ENCODE measurements around the gene GNAZ.

Gene GNAZ

DNA sequence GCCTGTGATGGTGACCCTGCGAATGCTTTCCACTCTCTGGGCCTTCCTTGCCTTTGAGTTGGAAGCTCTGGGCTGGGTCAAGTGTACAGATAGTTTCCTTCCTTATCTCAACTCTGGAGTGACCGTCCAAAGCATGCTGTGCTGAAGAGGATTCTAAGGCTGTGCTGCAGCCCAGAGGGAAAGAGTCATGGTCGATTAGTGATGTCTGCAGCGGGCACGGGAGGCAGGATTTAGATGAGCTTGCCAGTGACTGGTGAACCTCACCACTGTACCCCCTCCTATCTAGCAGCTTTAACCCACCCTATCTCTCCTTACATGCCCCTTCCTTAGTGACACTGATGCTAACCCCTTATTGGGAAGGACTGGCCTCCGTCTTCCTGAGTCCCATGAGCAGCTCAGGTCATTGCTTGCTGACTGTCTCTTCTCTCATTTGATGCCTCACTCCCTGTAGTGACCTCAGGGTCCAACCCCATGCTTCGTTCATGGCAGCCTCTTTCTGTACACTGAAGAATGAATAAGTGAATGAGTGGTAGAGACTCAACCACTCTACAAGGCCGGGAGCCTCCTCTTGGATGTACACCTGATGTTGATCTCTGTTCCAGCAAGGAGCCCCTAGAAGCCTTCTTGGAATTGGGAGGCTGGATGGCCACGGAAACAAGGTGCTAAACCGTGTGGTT lies 6.7 kb downstream of the GNAZ start:
- no peak for ATAC-seq
- no peaks in the 10 kb centered on the region for H3K36me3 Mint-ChIP-seq
- no peaks in the 10 kb centered on the region for H3K4me1 Mint-ChIP-seq
- no peak overlapping the region for H3K27ac Mint-ChIP-seq
- H3K27me3 Mint-ChIP-seq = peaks cover 24% of the 10 kb centered on the region
- H3K9me3 Mint-ChIP-seq = no peaks in the 10 kb centered on the region
- H3K4me3 Mint-ChIP-seq = no peak overlapping the region

DNA sequence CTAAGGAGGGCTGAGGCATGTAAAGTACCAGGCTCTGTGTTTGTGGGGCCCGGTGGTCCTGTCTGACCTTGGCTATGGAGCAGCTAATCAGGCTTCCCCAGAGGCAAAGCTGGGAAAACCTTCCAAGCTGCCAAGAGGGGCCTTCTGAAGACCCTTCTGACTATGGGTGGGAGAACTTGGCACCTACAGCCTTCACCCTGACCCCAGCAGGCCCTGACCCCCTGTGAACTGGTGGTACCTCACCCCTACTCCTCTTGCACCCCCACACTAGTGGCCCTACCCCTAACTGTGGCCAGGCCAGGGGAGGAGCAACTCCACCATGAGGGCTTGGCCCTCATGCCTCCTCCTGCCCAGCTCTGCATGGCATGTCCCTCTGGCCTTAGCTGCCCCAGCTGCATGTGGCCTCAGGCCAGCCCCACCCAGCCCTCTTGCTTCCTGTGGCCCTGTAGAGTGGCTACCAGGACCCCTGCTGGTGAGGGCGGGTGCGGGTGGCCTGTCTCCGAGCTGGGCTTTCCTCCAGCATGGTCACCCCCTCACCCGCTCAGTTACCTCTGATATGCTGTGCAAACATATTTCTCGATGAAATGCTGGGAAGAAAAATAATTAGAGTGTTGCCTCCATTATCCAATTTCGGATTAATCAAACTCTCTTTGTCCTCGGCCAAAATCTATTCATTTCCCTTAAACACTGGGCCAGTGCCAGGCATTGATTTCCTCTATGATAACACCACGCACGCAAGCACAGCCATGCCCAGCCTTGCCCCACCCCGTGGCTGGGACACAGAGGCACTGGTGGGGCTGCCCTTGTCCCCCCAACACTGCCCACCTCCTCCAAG lies 7.5 kb downstream of the GNAZ start:
- no peak for ATAC-seq
- peaks cover 3% of the 10 kb centered on the region for H3K4me1 Mint-ChIP-seq
- H3K36me3 Mint-ChIP-seq = no peaks in the 10 kb centered on the region
- peaks cover 27% of the 10 kb centered on the region for H3K27me3 Mint-ChIP-seq
- no peak overlapping the region for H3K27ac Mint-ChIP-seq
- H3K4me3 Mint-ChIP-seq = no peak overlapping the region
- H3K9me3 Mint-ChIP-seq = no peaks in the 10 kb centered on the region

DNA sequence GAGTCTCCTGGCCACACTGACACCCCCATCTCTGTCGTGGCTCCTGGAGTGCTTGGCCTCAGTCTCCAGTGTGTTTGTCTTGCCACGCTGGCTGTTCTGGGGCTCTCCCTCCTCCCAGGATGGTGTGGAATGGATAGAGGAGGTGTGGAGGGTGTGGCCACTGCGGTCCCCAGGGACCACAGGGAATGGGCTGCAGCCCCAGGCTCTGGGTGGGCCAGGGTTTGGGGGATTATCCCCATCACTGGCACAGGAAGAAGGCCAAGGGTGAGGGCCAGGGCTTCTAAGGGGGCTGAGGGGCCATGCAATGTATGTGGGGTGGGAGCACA lies 8.1 kb downstream of the GNAZ start:
- Mint-ChIP-seq H3K4me3 (no peak overlapping the region), H3K27me3 (peaks cover 27% of the 10 kb centered on the region), H3K27ac (no peak overlapping the region), H3K9me3 (no peaks in the 10 kb centered on the region), H3K36me3 (no peaks in the 10 kb centered on the region), H3K4me1 (peaks cover 9% of the 10 kb centered on the region)
- ATAC-seq = no peak

DNA sequence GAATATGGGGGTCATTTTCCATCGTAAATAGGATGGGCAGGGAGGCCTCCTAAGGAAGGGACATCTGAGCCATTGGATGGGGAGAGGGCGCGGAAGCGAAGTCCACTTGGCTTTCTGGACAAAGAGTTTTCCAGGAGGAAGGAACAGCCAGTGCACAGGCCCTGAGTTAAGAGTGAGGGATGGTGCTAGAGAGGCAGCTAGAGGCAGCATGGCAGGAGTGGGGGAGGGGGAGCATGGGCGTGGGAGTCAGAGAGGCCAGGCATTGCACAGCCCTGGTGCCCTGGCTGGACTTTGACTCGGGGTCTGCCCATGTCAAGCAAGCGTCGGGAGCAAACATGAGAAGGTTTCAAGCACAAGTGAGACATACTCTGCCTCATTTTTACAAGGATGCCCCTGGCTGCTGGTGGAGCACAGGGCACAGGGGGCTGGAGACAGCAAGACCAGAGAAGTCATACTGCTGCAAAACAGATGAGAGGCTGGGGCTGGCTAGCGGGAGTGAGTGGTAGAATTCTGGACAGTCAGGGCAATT lies 9.0 kb downstream of the GNAZ start:
- no peaks in the 10 kb centered on the region for H3K36me3 Mint-ChIP-seq
- H3K27ac Mint-ChIP-seq = no peak overlapping the region
- ATAC-seq = no peak
- H3K27me3 Mint-ChIP-seq = peaks cover 18% of the 10 kb centered on the region
- H3K9me3 Mint-ChIP-seq = no peaks in the 10 kb centered on the region
- H3K4me3 Mint-ChIP-seq = no peak overlapping the region
- peaks cover 11% of the 10 kb centered on the region for H3K4me1 Mint-ChIP-seq

DNA sequence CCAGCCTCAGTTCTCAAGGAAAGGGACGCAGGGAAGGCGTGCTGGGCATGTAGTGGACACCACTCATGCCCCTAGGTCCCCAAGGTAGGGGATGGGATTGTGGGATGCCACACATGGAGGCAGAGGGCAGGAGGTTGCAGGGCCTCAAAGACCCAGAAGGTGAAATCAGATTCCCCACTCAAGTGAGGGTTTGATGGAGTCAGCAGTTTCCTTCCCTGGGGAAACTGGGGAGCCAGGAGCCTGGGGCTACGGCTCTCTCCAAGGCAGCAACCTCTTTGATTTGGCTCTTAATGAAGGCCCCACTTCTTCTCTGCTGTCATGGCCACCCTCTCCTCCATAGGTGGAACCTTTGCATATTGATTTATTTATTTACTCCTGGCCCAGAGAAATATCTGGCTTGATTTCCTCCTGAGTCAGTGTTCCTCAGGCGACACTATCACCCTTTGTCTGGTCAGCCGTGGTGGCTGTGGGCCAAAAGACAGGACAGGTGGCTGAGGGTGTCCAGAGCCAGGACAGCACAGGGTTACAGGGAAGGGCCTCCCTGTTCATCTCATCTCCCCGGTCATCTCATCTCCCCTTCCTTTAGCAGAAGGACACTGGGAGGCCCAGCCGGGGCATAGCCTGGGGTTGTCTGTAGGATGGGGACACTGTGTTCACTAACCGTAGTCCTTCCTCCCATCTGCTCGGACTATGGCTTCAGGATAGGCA lies 9.6 kb downstream of the GNAZ start:
- no peak for ATAC-seq
- Mint-ChIP-seq H3K27ac (no peak overlapping the region), H3K4me1 (peaks cover 11% of the 10 kb centered on the region), H3K36me3 (no peaks in the 10 kb centered on the region), H3K27me3 (peaks cover 12% of the 10 kb centered on the region), H3K9me3 (no peaks in the 10 kb centered on the region), H3K4me3 (no peak overlapping the region)

DNA sequence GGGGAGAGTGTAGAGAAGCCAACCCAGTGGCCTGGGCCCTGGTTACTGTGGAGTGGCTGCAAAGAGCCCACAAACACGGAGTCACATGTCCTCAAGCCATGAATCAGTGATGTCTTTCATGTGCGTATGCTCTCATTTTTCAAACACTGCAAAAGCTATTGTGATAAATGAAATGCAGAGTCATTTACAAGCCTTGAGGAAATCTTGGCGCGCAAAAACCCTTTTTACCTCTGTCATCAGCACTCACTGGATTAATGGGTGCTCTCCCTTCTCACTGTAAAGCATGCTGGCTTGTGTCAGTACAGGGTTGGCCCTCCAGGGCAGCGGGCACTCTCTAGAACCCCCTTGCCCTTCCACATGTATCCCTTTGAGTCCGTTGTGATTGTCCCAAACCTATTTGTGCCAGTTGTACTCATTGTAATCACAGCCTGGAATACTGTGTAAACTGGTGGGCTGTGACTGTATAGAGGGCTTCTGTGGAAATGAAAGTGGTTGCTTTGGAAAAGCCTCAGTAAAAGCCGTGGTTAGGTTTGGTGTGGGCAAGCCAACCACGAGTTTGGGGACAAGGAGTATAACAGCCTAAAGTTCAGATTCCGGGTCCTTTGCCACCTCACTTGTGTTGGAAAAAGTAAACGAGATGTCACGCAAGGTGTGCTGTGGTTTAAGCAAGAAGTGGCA lies 10.4 kb downstream of the GNAZ start:
- no peak overlapping the region for H3K27ac Mint-ChIP-seq
- no peak for ATAC-seq
- H3K9me3 Mint-ChIP-seq = no peaks in the 10 kb centered on the region
- H3K4me3 Mint-ChIP-seq = no peak overlapping the region
- H3K27me3 Mint-ChIP-seq = peaks cover 12% of the 10 kb centered on the region
- no peaks in the 10 kb centered on the region for H3K36me3 Mint-ChIP-seq
- peaks cover 11% of the 10 kb centered on the region for H3K4me1 Mint-ChIP-seq

DNA sequence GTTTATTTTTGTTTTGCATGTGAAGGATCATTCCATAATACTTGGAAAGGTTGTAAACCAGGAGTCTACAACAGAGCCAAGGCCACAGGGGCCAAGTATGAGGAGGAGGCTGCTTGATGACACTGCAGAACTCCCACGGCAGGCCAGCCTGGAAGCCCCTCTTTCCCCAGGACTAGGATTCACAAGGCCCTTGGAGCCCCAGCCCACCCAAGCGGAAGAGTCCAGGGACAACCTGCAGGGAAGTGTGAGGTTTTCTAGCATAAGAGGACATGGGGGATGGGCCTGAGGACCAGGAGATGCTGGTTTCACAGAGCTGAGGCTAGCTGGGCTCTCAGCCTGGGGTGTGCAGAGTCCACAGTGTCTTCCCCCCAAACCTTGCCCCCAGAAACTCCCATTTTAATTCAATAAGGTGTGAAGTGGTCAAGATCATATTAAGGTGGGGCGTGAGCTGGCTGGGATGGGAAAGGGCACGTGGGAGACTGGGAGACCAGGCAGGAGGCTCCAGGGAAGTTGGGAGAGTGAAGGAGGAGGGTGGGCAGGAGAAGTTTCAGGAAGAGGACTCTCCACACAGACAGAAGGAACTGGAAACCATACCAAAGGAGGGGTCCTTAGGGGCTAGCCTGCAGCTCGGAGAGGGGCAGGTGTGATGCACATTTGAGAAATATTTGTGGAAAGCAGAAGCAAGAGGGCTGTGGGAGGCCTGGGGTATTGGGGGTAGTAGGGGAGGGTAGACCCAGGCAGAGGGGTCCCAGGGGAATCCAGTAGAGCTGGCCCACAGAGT lies 12.4 kb downstream of the GNAZ start:
- Mint-ChIP-seq H3K27ac (no peak overlapping the region), H3K36me3 (no peaks in the 10 kb centered on the region)

DNA sequence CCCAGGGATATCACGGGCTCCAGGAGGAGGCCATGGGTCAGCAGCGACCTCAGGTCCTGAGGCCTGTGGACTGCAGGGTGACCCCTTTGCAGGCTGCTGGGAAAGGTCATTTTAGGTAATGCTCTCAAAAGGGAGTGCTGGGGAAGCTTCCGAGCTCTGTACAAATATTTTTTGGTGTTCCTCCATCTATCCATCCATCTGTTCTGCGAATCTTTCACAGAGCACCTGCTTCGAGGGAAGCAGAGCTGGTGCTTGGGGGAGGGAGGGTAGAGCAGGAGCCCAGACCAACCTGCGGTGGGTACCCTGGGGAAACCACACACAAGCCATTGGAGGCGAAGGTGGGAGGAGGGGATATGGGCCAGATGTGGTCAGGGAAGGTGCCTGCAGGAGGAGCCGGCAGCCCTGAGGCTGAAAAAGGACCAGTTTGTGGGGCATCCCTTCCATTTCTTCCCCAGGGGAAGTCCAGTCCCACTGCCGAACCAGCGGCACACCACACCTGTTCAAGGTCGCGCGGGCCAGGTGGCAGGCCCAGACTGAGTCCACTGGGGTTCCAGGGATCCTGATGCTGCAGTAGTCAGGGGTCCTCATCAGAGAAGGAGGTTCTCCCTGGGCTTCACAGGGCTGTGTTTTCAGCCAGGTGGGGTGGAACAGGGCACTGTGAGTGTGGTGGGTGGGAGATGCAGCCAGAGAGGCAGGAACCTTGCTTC lies 13.1 kb downstream of the GNAZ start:
- Mint-ChIP-seq H3K27ac (no peak overlapping the region), H3K4me1 (peaks cover 30% of the 10 kb centered on the region), H3K36me3 (no peaks in the 10 kb centered on the region), H3K4me3 (no peak overlapping the region), H3K27me3 (peaks cover 12% of the 10 kb centered on the region), H3K9me3 (no peaks in the 10 kb centered on the region)
- ATAC-seq = no peak

More for the DNA sequence above, 12.4 kb downstream of the GNAZ start:
- Mint-ChIP-seq H3K4me1 (peaks cover 30% of the 10 kb centered on the region), H3K4me3 (no peak overlapping the region), H3K27me3 (peaks cover 12% of the 10 kb centered on the region), H3K9me3 (no peaks in the 10 kb centered on the region)
- ATAC-seq = no peak

DNA sequence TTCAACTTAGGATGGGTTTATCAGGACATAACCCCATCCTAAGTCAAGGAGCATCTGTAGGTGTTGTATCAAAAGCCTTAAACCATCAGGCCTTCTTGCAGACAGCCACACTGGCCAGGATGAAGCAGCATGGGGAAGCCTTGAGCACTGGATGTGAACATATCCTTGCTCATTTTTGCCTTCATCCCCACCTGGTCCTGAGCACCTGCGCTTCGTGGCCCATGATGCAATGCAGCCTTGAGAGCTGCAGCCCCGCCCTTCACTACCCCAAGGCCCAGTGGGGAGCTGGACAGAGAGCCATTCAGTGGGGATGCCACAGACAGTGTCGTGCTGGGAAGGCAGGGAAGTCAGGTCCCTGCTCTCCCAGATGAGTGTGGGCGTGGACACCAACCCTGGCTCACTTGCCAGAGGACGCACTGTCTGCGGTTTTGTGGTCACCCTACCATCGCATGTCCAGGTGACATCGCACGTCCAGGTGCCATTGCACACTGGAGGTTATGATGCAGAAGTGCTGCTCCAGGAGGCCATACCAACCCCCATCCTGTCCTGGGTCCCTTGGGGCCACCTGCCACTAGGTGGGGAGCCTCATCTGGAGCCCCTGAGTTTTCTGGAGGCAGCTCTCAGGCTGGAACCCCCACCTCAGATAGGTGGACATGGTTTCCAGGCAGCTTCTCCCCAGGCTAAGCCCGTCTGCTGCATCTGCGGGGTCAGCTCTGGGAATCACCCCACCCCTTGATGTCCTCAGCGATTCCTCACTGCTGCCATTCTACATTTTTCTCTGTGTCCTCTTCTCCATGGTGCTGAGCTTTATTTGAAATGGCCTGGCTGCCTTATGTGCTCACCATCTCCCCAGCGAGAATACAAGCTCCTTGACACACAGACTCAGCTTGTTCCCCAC lies 14.4 kb downstream of the GNAZ start:
- Mint-ChIP-seq H3K36me3 (no peaks in the 10 kb centered on the region), H3K4me1 (peaks cover 30% of the 10 kb centered on the region), H3K9me3 (no peaks in the 10 kb centered on the region), H3K27me3 (peaks cover 12% of the 10 kb centered on the region), H3K4me3 (no peak overlapping the region), H3K27ac (no peak overlapping the region)
- ATAC-seq = no peak

DNA sequence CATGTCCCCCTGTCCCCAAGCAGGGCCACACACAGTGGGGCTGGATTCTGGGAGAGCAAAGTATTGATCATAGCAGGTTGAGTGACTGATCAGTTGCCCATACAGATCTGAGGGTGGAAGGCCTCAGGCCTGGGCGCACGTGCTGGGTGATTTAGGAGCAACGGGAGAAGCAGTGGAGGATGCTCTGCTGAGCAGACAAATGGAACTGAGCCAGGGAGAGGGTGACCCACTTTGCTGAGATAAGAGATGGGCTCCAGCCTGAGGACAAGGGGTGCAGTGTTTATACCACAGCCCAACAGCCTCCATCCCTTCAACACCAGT lies 15.0 kb downstream of the GNAZ start:
- Mint-ChIP-seq H3K36me3 (no peaks in the 10 kb centered on the region), H3K27ac (no peak overlapping the region), H3K27me3 (peaks cover 12% of the 10 kb centered on the region), H3K9me3 (no peaks in the 10 kb centered on the region), H3K4me3 (no peak overlapping the region), H3K4me1 (peaks cover 30% of the 10 kb centered on the region)
- ATAC-seq = no peak

DNA sequence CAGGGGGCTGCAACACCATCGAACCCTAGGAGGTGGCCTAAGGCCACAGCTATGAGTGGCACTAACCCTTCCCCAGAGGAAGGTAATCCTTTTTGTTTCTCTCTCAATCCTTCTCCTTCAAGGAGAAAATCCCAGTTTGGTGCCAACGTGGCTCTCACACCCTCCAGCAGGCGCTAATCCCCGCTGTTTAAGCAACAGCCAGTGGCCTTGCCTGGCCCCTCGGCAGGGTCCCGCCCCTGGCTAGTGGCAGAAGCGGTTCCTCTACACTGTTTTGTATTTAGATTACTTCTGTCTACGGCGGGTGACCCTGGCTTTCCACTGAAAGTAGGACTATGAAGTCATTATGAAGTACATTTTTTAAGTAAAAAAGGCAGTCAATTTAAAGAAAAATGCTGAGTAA lies 15.5 kb downstream of the GNAZ start:
- H3K27me3 Mint-ChIP-seq = peaks cover 12% of the 10 kb centered on the region
- peaks cover 30% of the 10 kb centered on the region for H3K4me1 Mint-ChIP-seq
- no peak overlapping the region for H3K27ac Mint-ChIP-seq
- H3K4me3 Mint-ChIP-seq = no peak overlapping the region
- no peak for ATAC-seq
- no peaks in the 10 kb centered on the region for H3K9me3 Mint-ChIP-seq
- no peaks in the 10 kb centered on the region for H3K36me3 Mint-ChIP-seq

- Mint-ChIP-seq H3K4me1 (peaks cover 30% of the 10 kb centered on the region), H3K9me3 (no peaks in the 10 kb centered on the region), H3K27ac (no peak overlapping the region), H3K4me3 (no peak overlapping the region), H3K27me3 (peaks cover 12% of the 10 kb centered on the region), H3K36me3 (no peaks in the 10 kb centered on the region)
- no peak for ATAC-seq
Observed at GRCh38 chr22:23086263-23086662, 15.9 kb downstream of the GNAZ start.

GRCh38 chr22:23086787-23087186 lies 16.5 kb downstream of the GNAZ start:
- Mint-ChIP-seq H3K36me3 (no peaks in the 10 kb centered on the region), H3K4me1 (peaks cover 30% of the 10 kb centered on the region), H3K27ac (no peak overlapping the region), H3K27me3 (peaks cover 12% of the 10 kb centered on the region), H3K9me3 (no peaks in the 10 kb centered on the region), H3K4me3 (no peak overlapping the region)
- no peak for ATAC-seq

Data from stimulated activated memory B cell treated with anti-CD40 and anti-IgM and Interleukin-4, amounts not matched to agents 10 μg/mL and 1 μg/mL and 100 μg/mL, for 72 hours (primary cell).